ACC112 (cell line): Measurements from ENCODE around the gene TGFBR3L.
"Not testable (repeated sequence)": the region's sequence is repeated elsewhere in the genome, so short reads cannot be mapped to it uniquely, and the experiment has no call there.

Source experiments
- H2AFZ ChIP-seq: fragments of 200-600 bp; sonication (generic); one replicate; pipeline ENCODE4 v1.6.0; 2017; ENCODE audit warnings: antibody characterized with exemption, low read length; ENCODE audit not compliant: unreplicated experiment
- H3K27ac ChIP-seq: fragments of 200-600 bp; sonication (generic); 2 replicates; pipeline ENCODE4 v1.5.1; 2014; ENCODE audit warnings: low read depth, mild to moderate bottlenecking, antibody characterized with exemption, low read length, moderate library complexity
- H3K27me3 ChIP-seq: fragments of 200-600 bp; sonication (generic); 2 replicates; pipeline ENCODE4 v1.6.1; 2014; ENCODE audit warnings: mild to moderate bottlenecking, antibody characterized with exemption, low read length, moderate library complexity, mixed read lengths; ENCODE audit not compliant: insufficient read depth
- H3K36me3 ChIP-seq: fragments of 200-600 bp; sonication (generic); 2 replicates; pipeline ENCODE4 v1.6.1; 2016; ENCODE audit warnings: mild to moderate bottlenecking, antibody characterized with exemption, low read length, moderate library complexity, mixed read lengths; ENCODE audit not compliant: insufficient read depth
- H3K4me1 ChIP-seq: fragments of 200-600 bp; sonication (generic); one replicate; pipeline ENCODE4 v1.6.1; 2016; ENCODE audit warnings: low read length, mixed read lengths; ENCODE audit not compliant: insufficient read depth, unreplicated experiment, control insufficient read depth
- H3K4me3 ChIP-seq: fragments of 200-600 bp; sonication (generic); 2 replicates; pipeline ENCODE4 v1.5.1; 2014; ENCODE audit warnings: mild to moderate bottlenecking, low read depth, low read length
- H3K79me2 ChIP-seq: fragments of 200-600 bp; sonication (generic); one replicate; pipeline ENCODE4 v1.6.0; 2016; ENCODE audit warnings: low read length; ENCODE audit not compliant: control insufficient read depth, unreplicated experiment, insufficient read depth

Gene TGFBR3L

GRCh38 chr19:7883105-7883504 is 31.5 kb upstream of the TGFBR3L start:
- Histone ChIP-seq H3K4me1 (no peaks in the 10 kb centered on the region), H3K79me2 (no peaks in the 10 kb centered on the region), H2AFZ (no peak overlapping the region), H3K36me3 (no peaks in the 10 kb centered on the region), H3K27me3 (no peaks in the 10 kb centered on the region), H3K4me3 (no peak overlapping the region), H3K27ac (no peak overlapping the region)

- Histone ChIP-seq H2AFZ (no peak overlapping the region), H3K36me3 (no peaks in the 10 kb centered on the region), H3K27me3 (no peaks in the 10 kb centered on the region), H3K4me1 (no peaks in the 10 kb centered on the region), H3K4me3 (no peak overlapping the region), H3K27ac (no peak overlapping the region), H3K79me2 (no peaks in the 10 kb centered on the region)
Observed at GRCh38 chr19:7883796-7884570, 30.6 kb upstream of the TGFBR3L start.

GRCh38 chr19:7885818-7886217 is 28.8 kb upstream of the TGFBR3L start:
- H2AFZ ChIP-seq, result no peak overlapping the region

GRCh38 chr19:7887408-7888144 is 27.1 kb upstream of the TGFBR3L start:
- Histone ChIP-seq H3K4me1 (no peaks in the 10 kb centered on the region), H3K79me2 (peaks cover 3% of the 10 kb centered on the region), H3K27ac (no peak overlapping the region), H3K4me3 (peak overlapping the region; percentile 92; the same call in 1 of the 2 replicates), H3K27me3 (no peaks in the 10 kb centered on the region), H2AFZ (no peak overlapping the region), H3K36me3 (no peaks in the 10 kb centered on the region)

More at GRCh38 chr19:7885818-7886217, 28.8 kb upstream of the TGFBR3L start:
- Histone ChIP-seq H3K27me3 (no peaks in the 10 kb centered on the region), H3K4me3 (no peak overlapping the region), H3K36me3 (no peaks in the 10 kb centered on the region), H3K79me2 (peaks cover 3% of the 10 kb centered on the region), H3K4me1 (no peaks in the 10 kb centered on the region), H3K27ac (no peak overlapping the region)

- H3K4me3 ChIP-seq, result peak within 1 kb of the TSS; percentile 92
- H3K36me3 ChIP-seq, result no peaks in the 10 kb centered on the region
- H3K27ac ChIP-seq, result no peak within 1 kb of the TSS
- H2AFZ ChIP-seq, result peak within 1 kb of the TSS; percentile 23
- H3K27me3 ChIP-seq, result no peaks in the 10 kb centered on the region
- H3K79me2 ChIP-seq, result peaks cover 3% of the 10 kb centered on the region
- no peaks in the 10 kb centered on the region for H3K4me1 ChIP-seq
Observed at GRCh38 chr19:7888145-7888825, 26.3 kb upstream of the TGFBR3L start, which contains the start of gene LRRC8E. LRRC8E (plus strand) TSS chr19:7888510; CDS start chr19:7895604, 7,094 bp downstream.

- Histone ChIP-seq H3K36me3 (no peaks in the 10 kb centered on the region), H3K27ac (no peak overlapping the region), H3K27me3 (no peaks in the 10 kb centered on the region), H2AFZ (peak overlapping the region; percentile 23), H3K4me1 (no peaks in the 10 kb centered on the region), H3K79me2 (peaks cover 3% of the 10 kb centered on the region), H3K4me3 (peak overlapping the region; percentile 92)
Observed at GRCh38 chr19:7888826-7889217, 25.8 kb upstream of the TGFBR3L start.

- H3K4me3 ChIP-seq, H3K36me3 ChIP-seq, H3K4me1 ChIP-seq, H3K27ac ChIP-seq, H3K27me3 ChIP-seq, H2AFZ ChIP-seq, H3K79me2 ChIP-seq: not testable (repeated sequence)
Observed at GRCh38 chr19:7893362-7894101, 21.1 kb upstream of the TGFBR3L start.

- H3K27me3 ChIP-seq, result no peaks in the 10 kb centered on the region
- H3K4me1 ChIP-seq, result no peaks in the 10 kb centered on the region
- H2AFZ ChIP-seq, result no peak overlapping the region
- peaks cover 3% of the 10 kb centered on the region for H3K79me2 ChIP-seq
- H3K4me3 ChIP-seq, result no peak overlapping the region
- no peak overlapping the region for H3K27ac ChIP-seq
- H3K36me3 ChIP-seq, result no peaks in the 10 kb centered on the region
Observed at GRCh38 chr19:7894612-7895309, 19.9 kb upstream of the TGFBR3L start.

GRCh38 chr19:7895565-7895964 is 19.1 kb upstream of the TGFBR3L start:
- no peaks in the 10 kb centered on the region for H3K27me3 ChIP-seq
- no peak overlapping the region for H3K27ac ChIP-seq
- no peaks in the 10 kb centered on the region for H3K36me3 ChIP-seq

GRCh38 chr19:7897292-7897691 is 17.3 kb upstream of the TGFBR3L start:
- H3K79me2 ChIP-seq, result no peaks in the 10 kb centered on the region
- no peak overlapping the region for H3K4me3 ChIP-seq
- no peak overlapping the region for H2AFZ ChIP-seq
- no peaks in the 10 kb centered on the region for H3K27me3 ChIP-seq
- H3K27ac ChIP-seq, result no peak overlapping the region
- H3K4me1 ChIP-seq, result no peaks in the 10 kb centered on the region
- H3K36me3 ChIP-seq, result no peaks in the 10 kb centered on the region

More at GRCh38 chr19:7895565-7895964, 19.1 kb upstream of the TGFBR3L start:
- Histone ChIP-seq H2AFZ (no peak overlapping the region), H3K4me3 (no peak overlapping the region), H3K4me1 (no peaks in the 10 kb centered on the region), H3K79me2 (no peaks in the 10 kb centered on the region)
